ENCODE data around the gene NDUFB11. TPM values are rescaled to one million over a fixed set of nuclear protein-coding genes. Genes with fewer than 3 reads are reported as not detected.

The NDUFB11 gene
- total and polyA plus RNA-seq, 2 donors (not counting 3 experiments of a cell fraction or from before 2014, with no cell fraction given), result 65.2 to 88.0 TPM

GRCh38 chrX:47146936-47147859 lies 2.7 kb upstream of the NDUFB11 start:
- Histone ChIP-seq H3K27me3 (ENCODE audit: control insufficient read depth in 2 of 2, insufficient read depth in 2 of 2, low read length in 2 of 2) (no peaks in the 10 kb centered on the region), H3K9me1 (replicated peaks; ENCODE audit: control insufficient read depth, extremely low read depth, insufficient read depth, low read length) (no peaks in the 10 kb centered on the region), H4K20me1 (replicated peaks; ENCODE audit: control insufficient read depth, extremely low read depth, insufficient read depth, low read length) (no peaks in the 10 kb centered on the region), H3K9ac (replicated peaks; ENCODE audit: extremely low read depth, insufficient read depth, low read length) (no peak overlapping the region), H2AFZ (ENCODE audit: low read depth, low read length) (no peak overlapping the region), H3K27ac (ENCODE audit: insufficient read depth, low read depth, low read length) (no peak overlapping the region), H3K4me2 (ENCODE audit: insufficient read depth, low read length) (peak overlapping the region; percentile 87), H3K79me2 (ENCODE audit: control insufficient read depth, insufficient read depth, low read length) (peaks cover 79% of the 10 kb centered on the region), H3K9me3 (replicated peaks; ENCODE audit: control insufficient read depth, insufficient read depth, low read length) (no peaks in the 10 kb centered on the region), H3K4me1 (ENCODE audit: control insufficient read depth, extremely low read depth, insufficient read depth, low read length) (peaks cover 17% of the 10 kb centered on the region), H3K4me3 (replicated peaks in 1 of 3; ENCODE audit: insufficient read depth in 1 of 3, low read depth in 1 of 3, low read length in 3 of 3) (peak overlapping the region in 2 of 3 experiments; percentile 84 to 92), H3K36me3 (ENCODE audit: control insufficient read depth in 2 of 2, extremely low read depth in 1 of 2, insufficient read depth in 2 of 2, low read length in 2 of 2) (no peaks in the 10 kb centered on the region)
- dilution Hi-C loops (cut with MboI; ENCODE audit: extremely low pct_ligation_motif_present, low sequenced_read_pairs), result no loop called here
- DNase-seq (ENCODE audit: low read depth, low spot score), result no peak
- POLR2A ChIA-PET, result no interaction called here
- CTCF ChIA-PET, result no interaction called here
- TF ChIP-seq JUN (IDR thresholded peaks at IDR 0.05; ENCODE audit: borderline replicate concordance, insufficient read depth, insufficient read length, low read depth) (no peak), MAX (IDR thresholded peaks at IDR 0.05; ENCODE audit: insufficient read depth, insufficient read length) (no peak), POLR2A (IDR thresholded peaks at IDR 0.05; ENCODE audit: low read depth, low read length) (no peak), MYC (IDR thresholded peaks at IDR 0.05; ENCODE audit: low read depth, low read length) (no peak), EZH2 (IDR thresholded peaks at IDR 0.05; ENCODE audit: borderline replicate concordance, low read depth, low read length, severe bottlenecking) (no peak), GATA2 (IDR thresholded peaks at IDR 0.05; ENCODE audit: insufficient read depth, insufficient read length, low read depth, low read length) (no peak), POLR2AphosphoS5 (IDR thresholded peaks at IDR 0.05; ENCODE audit: insufficient read depth, low read depth, low read length) (no peak), FOS (IDR thresholded peaks at IDR 0.05; ENCODE audit: borderline replicate concordance, insufficient read depth, low read length) (no peak)
- TF ChIP-seq, protein P1, sequence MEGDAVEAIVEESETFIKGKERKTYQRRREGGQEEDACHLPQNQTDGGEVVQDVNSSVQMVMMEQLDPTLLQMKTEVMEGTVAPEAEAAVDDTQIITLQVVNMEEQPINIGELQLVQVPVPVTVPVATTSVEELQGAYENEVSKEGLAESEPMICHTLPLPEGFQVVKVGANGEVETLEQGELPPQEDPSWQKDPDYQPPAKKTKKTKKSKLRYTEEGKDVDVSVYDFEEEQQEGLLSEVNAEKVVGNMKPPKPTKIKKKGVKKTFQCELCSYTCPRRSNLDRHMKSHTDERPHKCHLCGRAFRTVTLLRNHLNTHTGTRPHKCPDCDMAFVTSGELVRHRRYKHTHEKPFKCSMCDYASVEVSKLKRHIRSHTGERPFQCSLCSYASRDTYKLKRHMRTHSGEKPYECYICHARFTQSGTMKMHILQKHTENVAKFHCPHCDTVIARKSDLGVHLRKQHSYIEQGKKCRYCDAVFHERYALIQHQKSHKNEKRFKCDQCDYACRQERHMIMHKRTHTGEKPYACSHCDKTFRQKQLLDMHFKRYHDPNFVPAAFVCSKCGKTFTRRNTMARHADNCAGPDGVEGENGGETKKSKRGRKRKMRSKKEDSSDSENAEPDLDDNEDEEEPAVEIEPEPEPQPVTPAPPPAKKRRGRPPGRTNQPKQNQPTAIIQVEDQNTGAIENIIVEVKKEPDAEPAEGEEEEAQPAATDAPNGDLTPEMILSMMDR (IDR thresholded peaks at IDR 0.05; ENCODE audit: extremely low read depth in 1 of 2, insufficient read depth in 1 of 2, low read depth in 1 of 2, low read length in 2 of 2), result no peak
- BruUV-seq (replicated peaks), result no TSS peak
- intact Hi-C loops (cut with micrococcal nuclease), result no loop called here
- no peak for FAIRE-seq
